Measurements from ENCODE around the gene DCAF8L2. TPM values are rescaled to one million over a fixed set of nuclear protein-coding genes. Genes with fewer than 3 reads are reported as not detected.

DCAF8L2 gene
- total RNA-seq, 4 donors from 2014 or later, result not detected

GRCh38 chrX:27565992-27566391 lies 24.2 kb upstream of the DCAF8L2 start:
- TF ChIP-seq POLR2A (IDR thresholded peaks at IDR 0.05), result no peak
- TF ChIP-seq CTCF (IDR thresholded peaks at IDR 0.05 in 4 of 5, conservative IDR thresholded peaks at IDR 0.05 in 1 of 5), result no peak
- intact Hi-C loops (cut with DNase I; ENCODE audit: low total_unique reads) (no loop called here), in situ Hi-C loops (cut with MboI; ENCODE audit: low sequenced_read_pairs in 4 of 4) (no loop called here)
- Histone ChIP-seq H3K27me3 (no peaks in the 10 kb centered on the region), H3K9me3 (no peaks in the 10 kb centered on the region), H3K27ac (no peak overlapping the region), H3K4me3 (no peak overlapping the region), H3K4me1 (no peaks in the 10 kb centered on the region), H3K36me3 (no peaks in the 10 kb centered on the region)
- ATAC-seq (no peak), DNase-seq (no peak)

- DNase-seq (no peak), ATAC-seq (no peak)
- in situ Hi-C loops (cut with MboI; ENCODE audit: low sequenced_read_pairs in 4 of 4) (no loop called here), intact Hi-C loops (cut with DNase I; ENCODE audit: low total_unique reads) (no loop called here)
- Histone ChIP-seq H3K4me3 (no peak overlapping the region), H3K27ac (no peak overlapping the region), H3K27me3 (no peaks in the 10 kb centered on the region), H3K9me3 (no peaks in the 10 kb centered on the region), H3K36me3 (no peaks in the 10 kb centered on the region), H3K4me1 (no peaks in the 10 kb centered on the region)
- TF ChIP-seq CTCF (IDR thresholded peaks at IDR 0.05 in 4 of 5, conservative IDR thresholded peaks at IDR 0.05 in 1 of 5) (no peak), POLR2A (IDR thresholded peaks at IDR 0.05) (no peak)
Measured at GRCh38 chrX:27571164-27571563, 19.0 kb upstream of the DCAF8L2 start.

GRCh38 chrX:27575565-27575964 lies 14.6 kb upstream of the DCAF8L2 start:
- Histone ChIP-seq H3K9me3 (no peaks in the 10 kb centered on the region), H3K4me1 (no peaks in the 10 kb centered on the region), H3K36me3 (no peaks in the 10 kb centered on the region), H3K4me3 (no peak overlapping the region), H3K27me3 (no peaks in the 10 kb centered on the region), H3K27ac (no peak overlapping the region)
- intact Hi-C loops (cut with DNase I; ENCODE audit: low total_unique reads) (no loop called here), in situ Hi-C loops (cut with MboI; ENCODE audit: low sequenced_read_pairs in 4 of 4) (no loop called here)
- ATAC-seq, result no peak
- TF ChIP-seq CTCF (IDR thresholded peaks at IDR 0.05 in 4 of 5, conservative IDR thresholded peaks at IDR 0.05 in 1 of 5) (no peak), POLR2A (IDR thresholded peaks at IDR 0.05) (no peak)
- DNase-seq, result no peak

GRCh38 chrX:27583976-27584375 lies 6.2 kb upstream of the DCAF8L2 start:
- TF ChIP-seq POLR2A (IDR thresholded peaks at IDR 0.05) (no peak), CTCF (IDR thresholded peaks at IDR 0.05 in 4 of 5, conservative IDR thresholded peaks at IDR 0.05 in 1 of 5) (no peak)
- Histone ChIP-seq H3K4me1 (no peaks in the 10 kb centered on the region), H3K27me3 (no peaks in the 10 kb centered on the region), H3K27ac (no peak overlapping the region), H3K36me3 (no peaks in the 10 kb centered on the region), H3K9me3 (no peaks in the 10 kb centered on the region), H3K4me3 (no peak overlapping the region)
- in situ Hi-C loops (cut with MboI; ENCODE audit: low sequenced_read_pairs in 4 of 4) (no loop called here), intact Hi-C loops (cut with DNase I; ENCODE audit: low total_unique reads) (no loop called here)
- no peak for ATAC-seq
- DNase-seq, result no peak

GRCh38 chrX:27591938-27592337 lies 1.8 kb downstream of the DCAF8L2 start:
- DNase-seq, result no peak
- no peak for ATAC-seq
- TF ChIP-seq POLR2A (IDR thresholded peaks at IDR 0.05) (no peak), CTCF (IDR thresholded peaks at IDR 0.05 in 4 of 5, conservative IDR thresholded peaks at IDR 0.05 in 1 of 5) (no peak)
- H3K4me3 ChIP-seq, result no peak overlapping the region
- H3K4me1 ChIP-seq, result no peaks in the 10 kb centered on the region
- no peak overlapping the region for H3K27ac ChIP-seq
- H3K9me3 ChIP-seq, result no peaks in the 10 kb centered on the region
- no peaks in the 10 kb centered on the region for H3K36me3 ChIP-seq
- H3K27me3 ChIP-seq, result no peaks in the 10 kb centered on the region
- intact Hi-C loops (cut with DNase I; ENCODE audit: low total_unique reads), result no loop called here
- in situ Hi-C loops (cut with MboI; ENCODE audit: low sequenced_read_pairs in 4 of 4), result no loop called here
